Mesothelial cell of epicardium (in vitro differentiated cells): Measurements from ENCODE around the gene TMEM182. TPM values are rescaled to one million over a fixed set of nuclear protein-coding genes. Genes with fewer than 3 reads are reported as not detected.

ENCODE experiments used
- DNase-seq, 2 experiments: peaks; one replicate each; pipeline ENCODE4 v3.0.0; 2021; ENCODE audit warnings: low spot score in 2 of 2; ENCODE audit not compliant: unreplicated experiment in 2 of 2
- H3K27ac Mint-ChIP-seq: 2 replicates; pipeline ENCODE4 v1.8.0; 2021; ENCODE audit warnings: mixed read lengths
- H3K27me3 Mint-ChIP-seq: 2 replicates; pipeline ENCODE4 v1.8.0; 2021; ENCODE audit warnings: low read depth, mixed read lengths
- H3K36me3 Mint-ChIP-seq: 2 replicates; pipeline ENCODE4 v1.8.0; 2021; ENCODE audit warnings: mixed read lengths
- H3K4me1 Mint-ChIP-seq: 2 replicates; pipeline ENCODE4 v1.8.0; 2021; ENCODE audit warnings: mixed read lengths
- H3K4me3 Mint-ChIP-seq: 2 replicates; pipeline ENCODE4 v1.8.0; 2021; ENCODE audit warnings: mild to moderate bottlenecking, moderate library complexity, mixed read lengths
- H3K9me3 Mint-ChIP-seq: 2 replicates; pipeline ENCODE4 v1.8.0; 2021; ENCODE audit warnings: mixed read lengths
- CTCF ChIP-seq: fragments of 200-600 bp; sonication (generic); IDR thresholded peaks from one replicate; pipeline ENCODE4 v1.5.0; 2021; ENCODE audit warnings: antibody characterized with exemption; ENCODE audit not compliant: unreplicated experiment
- total RNA-seq: library from RNA; stranded (reverse); gene quantifications from 3 replicates; pipeline ENCODE4 v1.2.1, GENCODE V29; 2021

The TMEM182 gene
- total RNA-seq, 1 donor from 2014 or later: 8.0 TPM

GRCh38 chr2:102852867-102853266 lies 91.0 kb downstream of the TMEM182 start:
- no peak overlapping the region for H3K4me3 Mint-ChIP-seq
- H3K4me1 Mint-ChIP-seq: peaks cover 9% of the 10 kb centered on the region
- H3K36me3 Mint-ChIP-seq: no peaks in the 10 kb centered on the region
- H3K27me3 Mint-ChIP-seq: peaks cover 3% of the 10 kb centered on the region
- H3K27ac Mint-ChIP-seq: no peak overlapping the region
- no peak for DNase-seq
- H3K9me3 Mint-ChIP-seq: peaks cover 23% of the 10 kb centered on the region
- TF ChIP-seq CTCF: no peak

Other genes with a start within 250 kb of the TMEM182 start
- 0.04 TPM in 1 of 3 replicates, not detected in the others for gene SLC9A2, start 142.5 kb upstream of the TMEM182 start, total RNA-seq